Measurements from ENCODE around the gene DLG2. TPM values are rescaled to one million over a fixed set of nuclear protein-coding genes. Genes with fewer than 3 reads are reported as not detected.
A peak's percentile ranks its signal among the peaks of the same experiment; 100 is the strongest.

The DLG2 gene
- total and polyA plus RNA-seq, 2 of the 8 experiments (the other 6 are each of a cell fraction or from before 2014, with no cell fraction given) = 1.7 to 14.3 TPM

DNA sequence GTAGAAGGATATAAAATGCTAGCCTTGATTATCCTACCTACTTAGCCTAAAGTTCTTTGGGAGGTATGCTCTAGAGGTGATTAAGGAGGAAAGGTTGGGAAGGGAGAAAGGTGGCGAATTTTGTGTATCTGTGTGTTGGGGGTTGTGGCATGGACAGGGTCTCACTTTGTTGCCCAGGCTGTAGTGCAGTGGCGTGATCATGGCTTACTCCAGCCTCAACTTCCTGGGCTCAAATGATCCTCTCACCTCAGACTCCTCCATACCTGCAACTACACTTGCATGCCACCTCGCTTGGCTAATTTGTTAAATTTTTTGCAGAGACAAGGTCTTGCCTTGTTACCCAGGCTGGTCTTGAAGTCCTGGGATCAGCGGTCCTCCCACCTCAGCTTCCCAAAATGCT is 1094.8 kb downstream of the DLG2 start:
- no peak overlapping the region for H2AK5ac ChIP-seq (ENCODE audit: low read depth, low read length)
- H3K56ac ChIP-seq (replicated peaks; ENCODE audit: insufficient read length, low read depth, low read length) = peak overlapping the region; percentile 51
- H3K23me2 ChIP-seq (ENCODE audit: low read depth, low read length) = peaks cover 2% of the 10 kb centered on the region; the same call in 1 of the 2 replicates
- no peak overlapping the region for H3K4me3 ChIP-seq (ENCODE audit: extremely low read depth in 1 of 4, insufficient read depth in 2 of 4, low read depth in 3 of 4, low read length in 4 of 4)
- H2BK20ac ChIP-seq (ENCODE audit: low read length) = 0 out of 2 replicates have a peak overlapping the region, but pooled peaks have one; percentile 64
- whole genome bisulfite sequencing, 2 experiments (ENCODE audit: extremely low coverage in 1 of 2, insufficient coverage in 1 of 2, insufficient read length in 1 of 2, insufficient replicate concordance in 2 of 2, low coverage in 1 of 2, low lambda C conversion rate in 2 of 2, missing lambda C conversion rate in 1 of 2) = 95 to 100% methylated on average over 1 to 4 of the region's 4 CpGs
- no peak overlapping the region for H4K8ac ChIP-seq (ENCODE audit: extremely low read depth, insufficient read depth, low read length)
- FAIRE-seq (no peak), DNase-seq (ENCODE audit: low read depth in 1 of 2, low spot score in 2 of 2) (no peak)
- no peaks in the 10 kb centered on the region for H3K79me2 ChIP-seq (ENCODE audit: control insufficient read depth in 1 of 2, insufficient read depth in 2 of 2, low read length in 2 of 2)
- no peaks in the 10 kb centered on the region for H4K20me1 ChIP-seq (replicated peaks in 1 of 2; ENCODE audit: control insufficient read depth in 1 of 2, insufficient read depth in 2 of 2, low read length in 2 of 2)
- no peak overlapping the region for H3K14ac ChIP-seq (ENCODE audit: insufficient read length)
- H3K4me2 ChIP-seq (ENCODE audit: insufficient read depth in 1 of 2, low read depth in 2 of 2, low read length in 2 of 2) = no peak overlapping the region
- no peak overlapping the region for H3K4ac ChIP-seq (replicated peaks; ENCODE audit: insufficient read length, low read depth, low read length)
- no peak overlapping the region; the same call in 1 of the 2 replicates for H3K18ac ChIP-seq (ENCODE audit: extremely low read depth, low read length)
- no peak overlapping the region for H3K23ac ChIP-seq (ENCODE audit: insufficient read length)
- H3K36me3 ChIP-seq (ENCODE audit: control insufficient read depth in 2 of 4, insufficient read depth in 4 of 4, low read length in 3 of 4) = no peaks in the 10 kb centered on the region
- H3K27ac ChIP-seq (ENCODE audit: low read depth, low read length) = no peak overlapping the region
- peak overlapping the region; percentile 41 for H4K91ac ChIP-seq (replicated peaks; ENCODE audit: insufficient read length, low read length)
- H2AFZ ChIP-seq (ENCODE audit: low read length) = no peak overlapping the region
- no peaks in the 10 kb centered on the region for H3K79me1 ChIP-seq (ENCODE audit: low read depth, low read length)
- POLR2A ChIA-PET (ENCODE audit: partially characterized antibody) = no interaction called here
- H2BK120ac ChIP-seq (replicated peaks; ENCODE audit: low read depth, low read length) = no peak overlapping the region
- peak overlapping the region; percentile 46; the same call in 1 of the 2 replicates for H2BK5ac ChIP-seq (ENCODE audit: low read depth, low read length)
- CTCF ChIA-PET (ENCODE audit: partially characterized antibody) = interaction anchor here (0.8 to 1.3 kb wide), 2 partner anchors 136 to 142 kb away, joined by 3 read pairs; no protein-coding TSS in a partner anchor
- no peak overlapping the region for H2BK12ac ChIP-seq (ENCODE audit: low read depth, low read length)
- no peaks in the 10 kb centered on the region for H3K9me3 ChIP-seq (ENCODE audit: insufficient read depth in 2 of 2, low read depth in 1 of 2, low read length in 1 of 2)
- H2BK15ac ChIP-seq (ENCODE audit: low read length) = no peak overlapping the region
- peaks cover 0 to 3% (median 0%) of the 10 kb centered on the region in 4 experiments; a peak in 2 of 7 replicates for H3K4me1 ChIP-seq (replicated peaks in 1 of 4; ENCODE audit: control insufficient read depth in 3 of 4, insufficient read depth in 4 of 4, low read length in 3 of 4)
- H3K27me3 ChIP-seq (replicated peaks in 1 of 4; ENCODE audit: control insufficient read depth in 3 of 4, extremely low read depth in 1 of 4, insufficient read depth in 3 of 4, low read length in 3 of 4) = no peaks in the 10 kb centered on the region
- no peak overlapping the region for H3K9ac ChIP-seq (replicated peaks in 1 of 4; ENCODE audit: extremely low read depth in 1 of 4, low read depth in 3 of 4, low read length in 3 of 4)
- no peak overlapping the region for H4K5ac ChIP-seq (ENCODE audit: insufficient read length, low read depth, low read length)
- TF ChIP-seq TAF1 (IDR thresholded peaks at IDR 0.05; ENCODE audit: low read depth, low read length) (no peak), CEBPB (IDR thresholded peaks at IDR 0.05; ENCODE audit: low read depth, low read length) (no peak), SP2 (IDR thresholded peaks at IDR 0.05; ENCODE audit: low read length) (no peak), FOSL1 (IDR thresholded peaks at IDR 0.05; ENCODE audit: insufficient read depth, low read depth, low read length) (no peak), RNF2 (IDR thresholded peaks at IDR 0.05; ENCODE audit: borderline replicate concordance, low read depth, low read length, missing control alignments, poor library complexity, severe bottlenecking) (no peak), CBX5 (IDR thresholded peaks at IDR 0.05; ENCODE audit: low read depth, low read length) (no peak), RFX5 (IDR thresholded peaks at IDR 0.05; ENCODE audit: borderline replicate concordance, low read depth, low read length) (no peak), TEAD4 (IDR thresholded peaks at IDR 0.05; ENCODE audit: low read depth, low read length) (no peak), E2F6 (IDR thresholded peaks at IDR 0.05) (no peak), EZH2 (IDR thresholded peaks at IDR 0.05; ENCODE audit: low read depth, low read length, severe bottlenecking) (no peak), TCF12 (IDR thresholded peaks at IDR 0.05; ENCODE audit: low read depth, low read length) (no peak), BRCA1 (IDR thresholded peaks at IDR 0.05; ENCODE audit: low read depth, low read length) (no peak)
- TF ChIP-seq, protein P1, sequence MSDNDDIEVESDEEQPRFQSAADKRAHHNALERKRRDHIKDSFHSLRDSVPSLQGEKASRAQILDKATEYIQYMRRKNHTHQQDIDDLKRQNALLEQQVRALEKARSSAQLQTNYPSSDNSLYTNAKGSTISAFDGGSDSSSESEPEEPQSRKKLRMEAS (IDR thresholded peaks at IDR 0.05) = no peak
